Activated T-cell treated with anti-CD3 and anti-CD28 coated beads, Interleukin-2, amount 50 U/mL, for 24 hours (primary cell): ENCODE measurements around the gene SMIM32.

ENCODE experiments used
- DNase-seq: peaks from one replicate; pipeline ENCODE4 v3.0.0-alpha.2; 2020
- H3K27ac Mint-ChIP-seq: 2 replicates; pipeline ENCODE4 v1.8.0; 2020; ENCODE audit warnings: mild to moderate bottlenecking, mixed read lengths
- H3K27me3 Mint-ChIP-seq: 2 replicates; pipeline ENCODE4 v1.8.0; 2020; ENCODE audit warnings: mixed read lengths
- H3K36me3 Mint-ChIP-seq: 2 replicates; pipeline ENCODE4 v1.8.0; 2020; ENCODE audit warnings: low read depth, mixed read lengths
- H3K4me1 Mint-ChIP-seq: 2 replicates; pipeline ENCODE4 v1.8.0; 2020; ENCODE audit warnings: low read depth, mixed read lengths
- H3K4me3 Mint-ChIP-seq: 2 replicates; pipeline ENCODE4 v1.8.0; 2020; ENCODE audit warnings: mild to moderate bottlenecking, moderate library complexity, mixed read lengths
- H3K9me3 Mint-ChIP-seq: 2 replicates; pipeline ENCODE4 v1.8.0; 2020; ENCODE audit warnings: mixed read lengths

The SMIM32 gene

GRCh38 chr5:136185974-136186665 lies 6.8 kb downstream of the SMIM32 start:
- H3K36me3 Mint-ChIP-seq, result peaks cover 2% of the 10 kb centered on the region
- no peaks in the 10 kb centered on the region for H3K9me3 Mint-ChIP-seq
- no peaks in the 10 kb centered on the region for H3K4me1 Mint-ChIP-seq
- H3K4me3 Mint-ChIP-seq, result no peak overlapping the region
- H3K27me3 Mint-ChIP-seq, result peaks cover 16% of the 10 kb centered on the region
- H3K27ac Mint-ChIP-seq, result no peak overlapping the region
- no peak for DNase-seq

GRCh38 chr5:136182618-136183017 lies 10.3 kb downstream of the SMIM32 start:
- no peak overlapping the region for H3K27ac Mint-ChIP-seq
- H3K36me3 Mint-ChIP-seq, result peaks cover 15% of the 10 kb centered on the region
- DNase-seq, result no peak
- H3K4me3 Mint-ChIP-seq, result no peak overlapping the region
- no peaks in the 10 kb centered on the region for H3K9me3 Mint-ChIP-seq
- no peaks in the 10 kb centered on the region for H3K27me3 Mint-ChIP-seq
- no peaks in the 10 kb centered on the region for H3K4me1 Mint-ChIP-seq

- no peak overlapping the region for H3K27ac Mint-ChIP-seq
- H3K9me3 Mint-ChIP-seq, result no peaks in the 10 kb centered on the region
- no peaks in the 10 kb centered on the region for H3K27me3 Mint-ChIP-seq
- H3K4me3 Mint-ChIP-seq, result no peak overlapping the region
- H3K4me1 Mint-ChIP-seq, result no peaks in the 10 kb centered on the region
- no peak for DNase-seq
- H3K36me3 Mint-ChIP-seq, result peaks cover 51% of the 10 kb centered on the region
These were observed 18.8 kb downstream of the SMIM32 start for GRCh38 chr5:136174021-136174659.

GRCh38 chr5:136169218-136169617 lies 23.7 kb downstream of the SMIM32 start:
- peaks cover 2% of the 10 kb centered on the region for H3K27me3 Mint-ChIP-seq
- H3K4me3 Mint-ChIP-seq, result no peak overlapping the region
- no peaks in the 10 kb centered on the region for H3K4me1 Mint-ChIP-seq
- H3K27ac Mint-ChIP-seq, result no peak overlapping the region
- H3K36me3 Mint-ChIP-seq, result peaks cover 58% of the 10 kb centered on the region
- DNase-seq, result no peak
- no peaks in the 10 kb centered on the region for H3K9me3 Mint-ChIP-seq

GRCh38 chr5:136166909-136167308 lies 26.1 kb downstream of the SMIM32 start:
- H3K9me3 Mint-ChIP-seq, result no peaks in the 10 kb centered on the region
- DNase-seq, result no peak
- peaks cover 2% of the 10 kb centered on the region for H3K27me3 Mint-ChIP-seq
- H3K36me3 Mint-ChIP-seq, result peaks cover 47% of the 10 kb centered on the region
- H3K4me1 Mint-ChIP-seq, result no peaks in the 10 kb centered on the region
- H3K27ac Mint-ChIP-seq, result no peak overlapping the region
- H3K4me3 Mint-ChIP-seq, result no peak overlapping the region

GRCh38 chr5:136164226-136164625 lies 28.7 kb downstream of the SMIM32 start:
- no peak overlapping the region for H3K27ac Mint-ChIP-seq
- H3K4me3 Mint-ChIP-seq, result no peak overlapping the region
- H3K36me3 Mint-ChIP-seq, result peaks cover 50% of the 10 kb centered on the region
- H3K27me3 Mint-ChIP-seq, result peaks cover 2% of the 10 kb centered on the region
- peaks cover 4% of the 10 kb centered on the region for H3K4me1 Mint-ChIP-seq
- no peaks in the 10 kb centered on the region for H3K9me3 Mint-ChIP-seq
- DNase-seq, result no peak

GRCh38 chr5:136162008-136162407 lies 31.0 kb downstream of the SMIM32 start:
- no peak overlapping the region for H3K4me3 Mint-ChIP-seq
- DNase-seq, result no peak
- no peaks in the 10 kb centered on the region for H3K9me3 Mint-ChIP-seq
- H3K27ac Mint-ChIP-seq, result no peak overlapping the region
- peaks cover 42% of the 10 kb centered on the region for H3K36me3 Mint-ChIP-seq
- peaks cover 2% of the 10 kb centered on the region for H3K27me3 Mint-ChIP-seq
- H3K4me1 Mint-ChIP-seq, result peaks cover 5% of the 10 kb centered on the region

DNA sequence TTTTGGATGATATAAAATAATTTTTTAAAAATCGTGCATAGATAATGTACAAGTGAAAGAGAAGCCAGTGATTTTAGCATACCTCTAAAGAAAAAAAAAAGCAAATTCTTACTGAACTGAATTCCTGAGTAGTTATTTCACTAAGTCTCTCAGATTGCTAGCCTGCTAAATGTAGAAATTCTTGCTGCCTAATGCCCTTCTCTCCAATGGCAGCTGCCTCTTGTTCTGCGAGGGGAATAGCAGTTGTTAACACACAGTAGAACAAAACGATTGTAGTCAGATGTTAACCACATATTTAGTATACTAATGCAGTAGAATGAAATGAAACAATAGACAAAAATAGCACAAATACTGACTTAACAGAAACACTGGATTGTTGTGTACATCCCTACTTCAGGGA lies 33.5 kb downstream of the SMIM32 start:
- H3K36me3 Mint-ChIP-seq, result peaks cover 51% of the 10 kb centered on the region
- no peaks in the 10 kb centered on the region for H3K9me3 Mint-ChIP-seq
- DNase-seq, result no peak
- H3K4me1 Mint-ChIP-seq, result peaks cover 7% of the 10 kb centered on the region
- H3K27ac Mint-ChIP-seq, result no peak overlapping the region
- H3K27me3 Mint-ChIP-seq, result no peaks in the 10 kb centered on the region
- no peak overlapping the region for H3K4me3 Mint-ChIP-seq

DNA sequence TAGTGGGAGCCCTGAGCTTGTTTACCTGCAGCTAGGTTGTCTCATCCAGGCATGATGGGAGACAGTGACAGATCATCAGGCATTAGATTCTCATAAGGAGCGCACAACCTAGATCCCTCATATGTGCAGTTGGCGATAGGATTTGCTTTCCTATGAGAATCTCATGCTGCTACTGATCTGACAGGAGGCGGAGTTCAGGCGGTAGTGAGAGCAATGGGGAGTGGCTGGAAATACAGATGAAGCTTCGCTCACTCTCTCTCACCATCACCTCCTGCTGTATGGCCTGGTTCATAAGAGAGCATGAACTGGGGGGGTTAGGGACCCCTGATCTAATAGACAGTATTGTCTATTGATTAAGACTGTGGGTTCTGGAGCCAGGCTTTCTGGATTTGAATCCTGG lies 35.4 kb downstream of the SMIM32 start:
- no peak for DNase-seq
- H3K36me3 Mint-ChIP-seq, result peaks cover 56% of the 10 kb centered on the region
- no peaks in the 10 kb centered on the region for H3K27me3 Mint-ChIP-seq
- no peaks in the 10 kb centered on the region for H3K9me3 Mint-ChIP-seq
- peaks cover 7% of the 10 kb centered on the region for H3K4me1 Mint-ChIP-seq
- H3K4me3 Mint-ChIP-seq, result no peak overlapping the region
- no peak overlapping the region for H3K27ac Mint-ChIP-seq

DNA sequence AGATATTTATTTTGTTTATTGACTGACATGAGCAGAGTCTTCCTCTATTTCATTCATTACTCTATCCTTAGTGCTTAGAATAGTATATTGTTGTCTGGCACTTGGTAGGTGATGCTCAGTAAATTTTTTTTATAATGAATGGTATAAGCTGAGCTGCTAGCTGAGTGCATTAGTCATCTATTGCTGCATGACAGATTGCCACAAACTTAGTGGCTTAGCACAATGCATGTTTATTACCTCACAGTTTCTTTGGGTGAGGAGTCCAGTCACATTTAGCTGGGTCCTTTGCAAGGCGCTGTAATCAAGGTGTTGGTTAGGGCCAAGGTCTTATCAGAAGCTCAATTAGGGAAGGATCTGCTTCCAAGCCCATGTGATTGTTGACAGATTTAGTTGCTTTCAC lies 37.2 kb downstream of the SMIM32 start:
- Mint-ChIP-seq H3K4me3 (no peak overlapping the region), H3K27ac (no peak overlapping the region), H3K27me3 (no peaks in the 10 kb centered on the region), H3K9me3 (no peaks in the 10 kb centered on the region), H3K4me1 (peaks cover 5% of the 10 kb centered on the region), H3K36me3 (peaks cover 48% of the 10 kb centered on the region)
- DNase-seq, result no peak

- no peaks in the 10 kb centered on the region for H3K27me3 Mint-ChIP-seq
- H3K4me1 Mint-ChIP-seq, result peaks cover 4% of the 10 kb centered on the region
These were observed 37.9 kb downstream of the SMIM32 start for GRCh38 chr5:136155078-136155477.

DNA sequence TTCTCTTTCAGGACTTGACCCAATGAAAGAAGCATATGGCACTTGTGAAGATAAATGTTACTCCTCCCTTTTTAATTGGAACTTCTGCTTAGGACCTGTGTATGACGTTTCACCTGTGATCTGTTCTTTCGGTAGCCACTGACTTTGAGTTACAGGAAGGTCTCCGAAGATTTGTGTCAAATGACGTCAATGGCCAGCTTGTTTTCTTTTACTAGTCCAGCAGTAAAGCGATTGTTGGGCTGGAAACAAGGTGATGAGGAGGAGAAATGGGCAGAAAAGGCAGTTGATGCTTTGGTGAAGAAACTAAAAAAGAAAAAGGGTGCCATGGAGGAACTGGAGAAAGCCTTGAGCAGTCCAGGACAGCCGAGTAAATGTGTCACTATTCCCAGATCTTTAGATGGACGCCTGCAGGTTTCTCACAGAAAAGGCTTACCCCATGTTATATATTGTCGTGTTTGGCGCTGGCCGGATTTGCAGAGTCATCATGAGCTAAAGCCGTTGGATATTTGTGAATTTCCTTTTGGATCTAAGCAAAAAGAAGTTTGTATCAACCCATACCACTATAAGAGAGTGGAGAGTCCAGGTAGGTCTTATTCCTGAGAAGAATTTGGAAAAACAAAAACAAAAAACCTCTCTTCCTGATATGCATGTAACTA lies 39.3 kb downstream of the SMIM32 start:
- peaks cover 47% of the 10 kb centered on the region for H3K36me3 Mint-ChIP-seq
- H3K9me3 Mint-ChIP-seq, result no peaks in the 10 kb centered on the region
- H3K27me3 Mint-ChIP-seq, result no peaks in the 10 kb centered on the region

More at GRCh38 chr5:136155078-136155477, 37.9 kb downstream of the SMIM32 start:
- no peaks in the 10 kb centered on the region for H3K9me3 Mint-ChIP-seq
- no peak overlapping the region for H3K4me3 Mint-ChIP-seq
- no peak overlapping the region for H3K27ac Mint-ChIP-seq
- DNase-seq, result no peak
- peaks cover 44% of the 10 kb centered on the region for H3K36me3 Mint-ChIP-seq

GRCh38 chr5:136149891-136150290 lies 43.1 kb downstream of the SMIM32 start:
- DNase-seq, result no peak
- no peaks in the 10 kb centered on the region for H3K27me3 Mint-ChIP-seq
- H3K4me3 Mint-ChIP-seq, result no peak overlapping the region
- H3K4me1 Mint-ChIP-seq, result peaks cover 9% of the 10 kb centered on the region
- H3K9me3 Mint-ChIP-seq, result no peaks in the 10 kb centered on the region
- no peak overlapping the region for H3K27ac Mint-ChIP-seq
- peaks cover 27% of the 10 kb centered on the region for H3K36me3 Mint-ChIP-seq

More for the DNA sequence above, 39.3 kb downstream of the SMIM32 start:
- no peak for DNase-seq
- Mint-ChIP-seq H3K4me3 (no peak overlapping the region), H3K27ac (no peak overlapping the region), H3K4me1 (peaks cover 4% of the 10 kb centered on the region)

DNA sequence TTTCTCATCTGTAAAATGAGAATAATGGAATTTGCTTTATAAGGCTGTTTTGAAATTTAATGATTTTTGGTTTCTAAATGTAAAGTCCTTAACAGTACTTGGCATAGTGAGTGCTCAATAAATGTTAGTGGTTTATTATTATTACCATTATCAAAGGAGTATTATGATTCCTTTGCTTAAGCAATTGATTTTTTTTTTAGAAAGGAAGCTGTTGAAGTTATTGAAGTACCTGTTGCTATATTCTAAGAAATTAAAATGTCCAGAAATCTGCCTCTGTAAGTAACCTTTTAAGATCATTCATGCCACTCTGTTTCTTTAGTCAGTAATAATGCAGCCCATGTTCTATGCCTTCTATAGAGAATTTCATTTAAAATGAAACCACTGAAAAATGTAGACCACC lies 45.3 kb downstream of the SMIM32 start:
- H3K4me1 Mint-ChIP-seq, result peaks cover 9% of the 10 kb centered on the region
- no peak for DNase-seq
- H3K27me3 Mint-ChIP-seq, result no peaks in the 10 kb centered on the region
- no peak overlapping the region for H3K27ac Mint-ChIP-seq
- no peaks in the 10 kb centered on the region for H3K9me3 Mint-ChIP-seq
- peaks cover 8% of the 10 kb centered on the region for H3K36me3 Mint-ChIP-seq
- H3K4me3 Mint-ChIP-seq, result no peak overlapping the region

DNA sequence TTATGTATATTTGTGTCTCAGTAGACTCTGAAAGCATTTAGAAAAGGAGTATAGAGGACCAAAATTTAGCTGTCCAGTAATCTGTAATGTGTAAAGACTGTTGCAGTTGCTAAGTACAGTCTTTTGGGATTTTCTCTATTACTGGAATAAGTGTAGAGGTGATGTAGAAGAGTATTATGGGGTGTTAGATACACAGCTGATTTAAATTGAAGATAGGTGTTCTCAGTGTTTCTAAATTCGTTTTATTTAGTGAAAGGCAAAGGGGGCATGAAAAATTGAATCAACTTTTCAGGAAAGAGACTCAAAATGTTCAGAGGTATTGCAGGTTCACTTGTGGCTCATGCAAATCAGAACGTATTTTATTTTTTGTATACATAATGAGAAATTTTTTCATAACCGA lies 46.8 kb downstream of the SMIM32 start:
- DNase-seq, result no peak
- peaks cover 9% of the 10 kb centered on the region for H3K4me1 Mint-ChIP-seq
- no peak overlapping the region for H3K4me3 Mint-ChIP-seq
- no peak overlapping the region for H3K27ac Mint-ChIP-seq
- no peaks in the 10 kb centered on the region for H3K9me3 Mint-ChIP-seq
- no peaks in the 10 kb centered on the region for H3K27me3 Mint-ChIP-seq
- peaks cover 6% of the 10 kb centered on the region for H3K36me3 Mint-ChIP-seq
